Measurements from ENCODE around the gene SAE1. TPM values are rescaled to one million over a fixed set of nuclear protein-coding genes. Genes with fewer than 3 reads are reported as not detected.
"Not testable (repeated sequence)": the region's sequence is repeated elsewhere in the genome, so short reads cannot be mapped to it uniquely, and the experiment has no call there.

The SAE1 gene
- total RNA-seq, 4 donors from 2014 or later = 37.9 to 66.9 (median 50.8) TPM

DNA sequence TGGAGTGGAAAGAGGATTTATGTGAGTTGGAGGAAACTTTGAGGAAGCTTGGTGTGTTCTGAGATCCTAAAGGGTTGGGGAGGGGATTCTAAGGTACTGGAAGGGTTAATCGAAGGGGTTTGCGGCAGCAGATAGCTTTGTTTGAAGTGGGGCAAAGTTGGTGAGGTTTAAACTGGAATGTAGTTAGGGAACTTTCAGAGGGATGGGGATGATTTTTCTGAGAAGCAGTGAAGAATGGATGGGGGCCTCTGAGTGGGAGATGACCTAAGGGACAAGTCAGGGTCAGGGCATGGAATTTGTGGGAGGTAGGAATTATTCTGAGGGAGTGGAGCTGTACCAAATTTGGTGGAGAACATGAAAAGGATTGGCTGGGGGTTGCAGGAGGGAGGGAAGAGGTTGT lies 3.9 kb downstream of the SAE1 start:
- WGBS, 2 donors = 45 to 47% methylated on average over 2 of the region's 2 CpGs
- DNase-seq (ENCODE audit: low spot score in 2 of 2) = no peak
- Histone ChIP-seq H3K9me3 (no peaks in the 10 kb centered on the region), H3K4me1 (peaks cover 0 to 45% (median 8%) of the 10 kb centered on the region in 4 donors), H3K4me3 (no peak overlapping the region), H3K27ac (no peak overlapping the region), H3K36me3 (no peaks in the 10 kb centered on the region), H3K27me3 (no peaks in the 10 kb centered on the region)
- TF ChIP-seq EP300 (IDR thresholded peaks at IDR 0.05) (no peak), POLR2A (IDR thresholded peaks at IDR 0.05) (no peak)
- TF ChIP-seq, protein P1, sequence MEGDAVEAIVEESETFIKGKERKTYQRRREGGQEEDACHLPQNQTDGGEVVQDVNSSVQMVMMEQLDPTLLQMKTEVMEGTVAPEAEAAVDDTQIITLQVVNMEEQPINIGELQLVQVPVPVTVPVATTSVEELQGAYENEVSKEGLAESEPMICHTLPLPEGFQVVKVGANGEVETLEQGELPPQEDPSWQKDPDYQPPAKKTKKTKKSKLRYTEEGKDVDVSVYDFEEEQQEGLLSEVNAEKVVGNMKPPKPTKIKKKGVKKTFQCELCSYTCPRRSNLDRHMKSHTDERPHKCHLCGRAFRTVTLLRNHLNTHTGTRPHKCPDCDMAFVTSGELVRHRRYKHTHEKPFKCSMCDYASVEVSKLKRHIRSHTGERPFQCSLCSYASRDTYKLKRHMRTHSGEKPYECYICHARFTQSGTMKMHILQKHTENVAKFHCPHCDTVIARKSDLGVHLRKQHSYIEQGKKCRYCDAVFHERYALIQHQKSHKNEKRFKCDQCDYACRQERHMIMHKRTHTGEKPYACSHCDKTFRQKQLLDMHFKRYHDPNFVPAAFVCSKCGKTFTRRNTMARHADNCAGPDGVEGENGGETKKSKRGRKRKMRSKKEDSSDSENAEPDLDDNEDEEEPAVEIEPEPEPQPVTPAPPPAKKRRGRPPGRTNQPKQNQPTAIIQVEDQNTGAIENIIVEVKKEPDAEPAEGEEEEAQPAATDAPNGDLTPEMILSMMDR (IDR thresholded peaks at IDR 0.05) = no peak

DNA sequence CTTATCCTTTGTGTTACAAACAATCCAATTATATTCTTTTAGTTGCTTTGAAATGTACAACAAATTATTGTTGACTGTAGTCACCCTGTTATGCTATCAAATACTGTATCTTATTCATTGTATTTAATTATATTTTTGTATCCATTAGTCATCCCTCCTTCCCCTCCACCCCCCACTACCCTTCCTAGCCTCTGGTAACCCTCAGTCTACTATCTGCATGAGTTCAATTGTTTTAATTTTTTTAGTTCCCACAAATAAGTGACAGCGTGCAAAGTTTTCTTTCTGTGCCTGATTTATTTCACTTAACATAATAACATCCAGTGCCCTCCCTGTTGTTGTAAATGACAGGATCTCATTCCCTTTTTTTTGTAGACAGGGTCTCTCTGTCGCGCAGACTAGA lies 4.5 kb downstream of the SAE1 start:
- H3K27me3 ChIP-seq = no peaks in the 10 kb centered on the region
- H3K36me3 ChIP-seq = no peaks in the 10 kb centered on the region
- WGBS, 2 donors = 73 to 74% methylated on average over 3 of the region's 3 CpGs
- DNase-seq (ENCODE audit: low spot score in 2 of 2) = no peak
- H3K4me3 ChIP-seq = no peak overlapping the region
- no peaks in the 10 kb centered on the region for H3K9me3 ChIP-seq
- H3K27ac ChIP-seq = no peak overlapping the region
- TF ChIP-seq POLR2A (IDR thresholded peaks at IDR 0.05) = no peak
- TF ChIP-seq, protein P1 (IDR thresholded peaks at IDR 0.05) = no peak
- no peak for TF ChIP-seq EP300 (IDR thresholded peaks at IDR 0.05)
- H3K4me1 ChIP-seq = peaks cover 0 to 45% (median 8%) of the 10 kb centered on the region in 4 donors

DNA sequence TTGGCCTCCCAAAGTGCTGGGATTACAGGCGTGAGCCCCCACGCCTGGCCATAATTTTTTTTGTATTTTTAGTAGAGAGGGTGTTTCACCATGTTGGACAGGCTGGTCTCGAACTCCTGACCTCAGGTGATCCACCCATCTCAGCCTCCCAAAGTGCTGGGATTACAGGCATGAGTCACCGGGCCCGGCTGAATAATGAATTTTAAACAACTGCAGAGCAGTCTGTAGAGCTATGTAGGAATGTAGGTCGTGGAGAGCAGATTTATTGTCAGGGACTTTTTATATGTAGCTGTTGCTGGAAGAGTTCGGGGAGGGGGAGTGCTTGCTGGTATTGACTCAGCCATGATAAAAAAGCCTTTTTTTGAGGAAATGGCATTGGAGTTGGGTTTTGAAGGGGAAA lies 10.6 kb downstream of the SAE1 start:
- not testable (repeated sequence) for H3K9me3 ChIP-seq; H3K27ac ChIP-seq; DNase-seq (ENCODE audit: low spot score in 2 of 2); H3K27me3 ChIP-seq; H3K4me3 ChIP-seq; H3K4me1 ChIP-seq
- WGBS, 2 donors = 44 to 55% methylated on average over 7 of the region's 7 CpGs
- peaks cover 0 to 30% (median 8%) of the 10 kb centered on the region in 3 donors for H3K36me3 ChIP-seq

DNA sequence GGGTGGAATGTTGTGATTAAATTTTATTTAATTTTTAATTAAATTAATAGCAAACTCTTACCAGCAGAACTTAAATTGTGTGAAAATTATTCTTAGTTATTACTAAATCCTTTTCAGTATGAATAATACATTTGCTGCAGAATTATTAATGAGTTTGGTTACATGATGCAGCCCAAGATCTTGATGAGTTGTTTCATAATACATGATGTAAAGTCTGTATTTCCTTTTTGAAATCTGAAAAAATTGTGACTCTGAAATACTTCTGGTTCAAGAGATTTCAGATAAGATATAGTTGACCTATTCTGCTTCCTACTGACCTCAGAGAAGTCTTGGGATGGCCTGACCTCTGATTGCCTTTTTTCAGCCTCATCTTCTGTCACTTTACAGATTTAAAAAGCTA lies 11.1 kb downstream of the SAE1 start:
- Histone ChIP-seq H3K27ac (no peak overlapping the region), H3K27me3 (no peaks in the 10 kb centered on the region), H3K4me3 (no peak overlapping the region), H3K4me1 (peaks cover 0 to 7% (median 0%) of the 10 kb centered on the region in 4 donors), H3K9me3 (no peaks in the 10 kb centered on the region), H3K36me3 (peaks cover 0 to 34% (median 8%) of the 10 kb centered on the region in 3 donors)
- TF ChIP-seq POLR2A (IDR thresholded peaks at IDR 0.05) (no peak), EP300 (IDR thresholded peaks at IDR 0.05) (no peak)
- TF ChIP-seq, protein P1 (IDR thresholded peaks at IDR 0.05) = no peak
- no peak for DNase-seq (ENCODE audit: low spot score in 2 of 2)

DNA sequence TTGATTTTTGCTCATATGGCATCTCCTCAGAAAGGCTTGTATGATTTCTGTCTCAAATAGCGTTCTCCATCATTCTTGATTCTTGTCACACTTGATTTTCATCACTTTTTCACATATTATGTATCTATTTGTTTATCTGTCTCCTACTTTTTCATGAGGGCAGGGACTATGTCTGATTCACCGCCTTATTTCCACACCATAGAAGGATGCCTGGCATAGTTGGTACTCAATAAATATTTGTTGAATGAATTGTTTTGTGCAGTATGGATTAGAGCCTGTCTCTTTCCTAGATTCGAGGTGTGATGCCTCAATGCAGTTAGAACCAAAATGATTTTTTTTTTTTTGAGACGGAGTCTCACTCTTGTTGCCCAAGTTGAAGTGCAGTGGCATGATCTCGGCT lies 12.1 kb downstream of the SAE1 start:
- 80 to 90% methylated on average over 5 of the region's 5 CpGs for WGBS, 2 donors
- Histone ChIP-seq H3K36me3 (peaks cover 0 to 45% (median 8%) of the 10 kb centered on the region in 3 donors), H3K27ac (no peak overlapping the region), H3K4me1 (peaks cover 0 to 7% (median 0%) of the 10 kb centered on the region in 4 donors), H3K27me3 (no peaks in the 10 kb centered on the region), H3K4me3 (no peak overlapping the region), H3K9me3 (no peaks in the 10 kb centered on the region)
- no peak for DNase-seq (ENCODE audit: low spot score in 2 of 2)
- TF ChIP-seq, protein P1 (IDR thresholded peaks at IDR 0.05) = no peak
- no peak for TF ChIP-seq POLR2A (IDR thresholded peaks at IDR 0.05)
- TF ChIP-seq EP300 (IDR thresholded peaks at IDR 0.05) = no peak
